A172 (cell line): ENCODE measurements around the gene CIB4. TPM values are rescaled to one million over a fixed set of nuclear protein-coding genes. Genes with fewer than 3 reads are reported as not detected.

Experiments
- total RNA-seq: library from RNA; depleted of rRNA; stranded (reverse); fragments of >200 nt; shearing (Covaris generic); gene quantifications from 2 replicates; pipeline ENCODE4 v1.2.3, GENCODE V29; 2014; rRNA removed

CIB4 gene
- total RNA-seq, 1 experiment from 2014 or later: not detected

Other genes with a start within 250 kb of the CIB4 start
- gene DRC1, start 239.4 kb downstream of the CIB4 start, total RNA-seq: 0.43 TPM in 1 of 2 replicates, not detected in the other
- 2.1 TPM in 1 of 2 replicates, not detected in the other for gene OTOF, start 163.2 kb downstream of the CIB4 start, total RNA-seq
- gene KCNK3, start 51.4 kb upstream of the CIB4 start, total RNA-seq: 0.05 and 0.60 TPM in 2 replicates
- 35.9 and 38.9 TPM in 2 replicates for gene SLC35F6, start 122.9 kb upstream of the CIB4 start, total RNA-seq
- 35.8 and 44.3 TPM in 2 replicates for gene CENPA, start 144.7 kb upstream of the CIB4 start, total RNA-seq
- 8.4 and 9.1 TPM in 2 replicates for gene DPYSL5, start 206.8 kb upstream of the CIB4 start, total RNA-seq